SK-N-SH (cell line): ENCODE measurements around the gene NOTCH2. TPM values are rescaled to one million over a fixed set of nuclear protein-coding genes. Genes with fewer than 3 reads are reported as not detected.

Source experiments
- CTCF ChIA-PET: fragments of 300-600, 350-600 bp; formaldehyde crosslinking; extraction: SDS; loops from one replicate; lab custom pipeline; 2021; lab: Yijun Ruan, JAX
- POLR2A ChIA-PET: fragments of 350-600 bp; sonication (Branson Sonifier 250); formaldehyde crosslinking; extraction: SDS; loops from one replicate; lab custom pipeline; 2020; ENCODE audit warnings: antibody characterized with exemption, inconsistent platforms; lab: Yijun Ruan, JAX
- DNase-seq: peaks from one replicate; pipeline ENCODE4 v3.0.0; 2012
- H2AFZ ChIP-seq: fragments of 200-600 bp; sonication (generic); 2 replicates; pipeline ENCODE4 v1.8.1; 2016; ENCODE audit warnings: antibody characterized with exemption, mild to moderate bottlenecking, low read depth
- H3F3A ChIP-seq: fragments of 200-600 bp; sonication (generic); replicated peaks from 2 replicates; pipeline ENCODE3; 2016; ENCODE audit warnings: antibody characterized with exemption, mild to moderate bottlenecking; ENCODE audit not compliant: insufficient read depth
- H3K27ac ChIP-seq, 2 experiments: fragments of 200-500 bp in 1 of 2; fragments of 200-600 bp in 1 of 2; sonication (Bioruptor generic) in 1 of 2; sonication (generic), shearing (Covaris generic) in 1 of 2; 2 replicates each; pipeline versions ENCODE4 v1.5.1 to v1.6.1; 2014 to 2016; ENCODE audit warnings: low read depth in 2 of 2, inconsistent platforms in 1 of 2, low read length in 1 of 2, mild to moderate bottlenecking in 1 of 2, mixed read lengths in 1 of 2
- H3K27me3 ChIP-seq: fragments of 200-600 bp; sonication (generic), shearing (Covaris generic); 2 replicates; pipeline ENCODE4 v1.6.1; 2016; ENCODE audit warnings: mixed run types; ENCODE audit not compliant: insufficient read depth
- H3K36me3 ChIP-seq, 2 experiments: fragments of 200-500 bp in 1 of 2; fragments of 200-600 bp in 1 of 2; sonication (Bioruptor generic) in 1 of 2; sonication (generic) in 1 of 2; replicated peaks in 1 of 2; 2 replicates each; pipeline versions ENCODE3 to v1.5.1; 2014 to 2016; ENCODE audit warnings: low read length in 1 of 2, mild to moderate bottlenecking in 1 of 2; ENCODE audit not compliant: insufficient read depth in 2 of 2, control insufficient read depth in 1 of 2
- H3K4me1 ChIP-seq, 2 experiments: fragments of 200-500 bp in 1 of 2; fragments of 200-600 bp in 1 of 2; sonication (Bioruptor generic) in 1 of 2; sonication (generic), shearing (Covaris generic) in 1 of 2; 2 replicates each; pipeline versions ENCODE4 v1.5.1 to v1.6.1; 2014 to 2016; ENCODE audit warnings: low read depth in 1 of 2, low read length in 1 of 2, mixed run types in 1 of 2; ENCODE audit not compliant: insufficient read depth in 2 of 2, control insufficient read depth in 1 of 2
- H3K4me2 ChIP-seq: fragments of 200-600 bp; sonication (generic), shearing (Covaris generic); 2 replicates; pipeline ENCODE4 v1.6.1; 2017; ENCODE audit warnings: mixed run types
- H3K4me3 ChIP-seq, 2 experiments: fragments of 200-500 bp in 1 of 2; fragments of 200-600 bp in 1 of 2; sonication (Bioruptor generic) in 1 of 2; sonication (generic), shearing (Covaris generic) in 1 of 2; 2 replicates each; pipeline versions ENCODE4 v1.5.1 to v1.8.1; 2014 to 2016; ENCODE audit warnings: low read depth in 2 of 2, inconsistent platforms in 1 of 2, low read length in 1 of 2, mild to moderate bottlenecking in 1 of 2, mixed read lengths in 1 of 2, moderate library complexity in 1 of 2
- H3K79me2 ChIP-seq: fragments of 200-600 bp; sonication (generic); 2 replicates; pipeline ENCODE4 v1.8.1; 2017; ENCODE audit warnings: mild to moderate bottlenecking; ENCODE audit not compliant: insufficient read depth
- H3K9ac ChIP-seq: fragments of 200-600 bp; sonication (generic); 2 replicates; pipeline ENCODE4 v1.6.1; 2017; ENCODE audit warnings: mixed run types
- H3K9me2 ChIP-seq: fragments of 200-600 bp; sonication (generic); 2 replicates; pipeline ENCODE4 v1.6.1; 2017; ENCODE audit warnings: mixed run types
- H3K9me3 ChIP-seq: fragments of 200-600 bp; sonication (generic); 2 replicates; pipeline ENCODE4 v1.6.1; 2017; ENCODE audit warnings: mixed run types, mild to moderate bottlenecking, moderate library complexity
- H4K20me1 ChIP-seq: fragments of 200-600 bp; sonication (generic); 2 replicates; pipeline ENCODE4 v1.6.1; 2017; ENCODE audit warnings: mild to moderate bottlenecking, mixed run types; ENCODE audit not compliant: insufficient read depth
- CHD2 ChIP-seq: fragments of 150-350 bp; IDR thresholded peaks from 2 replicates; pipeline ENCODE4 v1.6.1; 2018; ENCODE audit warnings: low read length; ENCODE audit not compliant: partially characterized antibody
- EZH2phosphoT487 ChIP-seq: fragments of 200-600 bp; sonication (generic); IDR thresholded peaks from 2 replicates; pipeline ENCODE4 v1.6.1; 2017; ENCODE audit warnings: low read depth, mixed run types, mild to moderate bottlenecking, antibody characterized with exemption, moderate library complexity, borderline replicate concordance
- FOXJ3 ChIP-seq: sonication (generic); formaldehyde crosslinking; IDR thresholded peaks from 2 replicates; pipeline ENCODE4 v1.5.1; 2020; ENCODE audit warnings: mild to moderate bottlenecking, missing genetic modification reagents
- GATA2 ChIP-seq: sonication (generic); formaldehyde crosslinking; IDR thresholded peaks from 2 replicates; pipeline ENCODE4 v1.5.0; 2020; ENCODE audit warnings: mild to moderate bottlenecking, missing genetic modification reagents
- MEF2A ChIP-seq: IDR thresholded peaks from 2 replicates; pipeline ENCODE4 v1.4.0; 2012; ENCODE audit warnings: low read depth, borderline replicate concordance
- MXI1 ChIP-seq: IDR thresholded peaks from 2 replicates; pipeline ENCODE4 v1.6.1; 2012; ENCODE audit warnings: mild to moderate bottlenecking, low read depth, low read length, improper control_type of control experiment
- NFIC ChIP-seq: IDR thresholded peaks from 2 replicates; pipeline ENCODE4 v1.4.0; 2012; ENCODE audit warnings: borderline replicate concordance
- NRF1 ChIP-seq: IDR thresholded peaks from 2 replicates; pipeline ENCODE4 v1.6.1; 2012; ENCODE audit warnings: low read depth, mild to moderate bottlenecking, low read length
- RCOR1 ChIP-seq: fragments of 150-350 bp; IDR thresholded peaks from 2 replicates; pipeline ENCODE4 v1.6.1; 2017; ENCODE audit warnings: antibody characterized with exemption, low read length
- SIN3A ChIP-seq: IDR thresholded peaks from 2 replicates; pipeline ENCODE4 v1.6.1; 2012; ENCODE audit warnings: low read depth, mild to moderate bottlenecking, low read length, moderate library complexity, borderline replicate concordance
- TCF12 ChIP-seq: IDR thresholded peaks from 2 replicates; pipeline ENCODE4 v1.4.0; 2012
- TEAD4 ChIP-seq: IDR thresholded peaks from 2 replicates; pipeline ENCODE4 v1.4.0; 2012; ENCODE audit warnings: mild to moderate bottlenecking, borderline replicate concordance; ENCODE audit not compliant: insufficient read depth
- USF2 ChIP-seq: fragments of 150-350 bp; IDR thresholded peaks from 2 replicates; pipeline ENCODE4 v1.6.1; 2017; ENCODE audit warnings: antibody characterized with exemption, low read length, low read depth, borderline replicate concordance
- YY1 ChIP-seq: IDR thresholded peaks from 2 replicates; pipeline ENCODE4 v1.4.0; 2012; ENCODE audit warnings: low read depth, mild to moderate bottlenecking
- WGBS: methylation state at CpG from one replicate; pipeline ENCODE4 v1.1.6; 2017; ENCODE audit warnings: low lambda C conversion rate; 5-methylcytosine and 5-hydroxymethylcytosine counted together
- polyA plus RNA-seq, 3 experiments: library from polyadenylated mRNA; depleted of rRNA; stranded (reverse); fragments of >200 nt; gene quantifications; 2 replicates each; pipeline ENCODE4 v1.2.3, GENCODE V29; 2012
- TF ChIP-seq, protein P1 (sequence below): IDR thresholded peaks from 2 replicates; pipeline ENCODE4; 2012
- TF ChIP-seq, protein P2 (sequence below): IDR thresholded peaks from 2 replicates; pipeline ENCODE4 v1.4.0; 2012; ENCODE audit warnings: low read depth

The NOTCH2 gene
- polyA plus RNA-seq, 1 of the 3 experiments (the other 2 are of a cell fraction): 23.0 TPM

DNA sequence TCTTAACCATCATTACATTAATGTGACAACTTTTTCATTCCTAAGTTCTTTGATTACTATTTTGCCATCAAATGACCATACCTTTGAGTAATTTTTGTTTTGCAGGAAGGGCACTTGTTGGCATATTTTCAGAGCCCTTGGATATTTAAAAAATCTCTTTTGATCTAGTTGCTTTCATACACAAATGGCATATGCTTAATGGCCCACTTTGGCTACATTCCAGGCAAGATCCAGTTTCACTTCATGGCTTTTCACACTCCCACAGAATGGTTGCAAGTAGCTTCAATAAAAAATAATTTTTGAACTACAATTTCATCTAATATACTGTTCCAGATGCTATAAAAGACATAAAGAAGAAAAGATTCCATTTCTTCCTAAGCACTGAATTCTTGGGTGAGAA lies 191.3 kb downstream of the NOTCH2 start:
- TF ChIP-seq TCF12 (no peak), NFIC (no peak)
- TF ChIP-seq, protein P1, sequence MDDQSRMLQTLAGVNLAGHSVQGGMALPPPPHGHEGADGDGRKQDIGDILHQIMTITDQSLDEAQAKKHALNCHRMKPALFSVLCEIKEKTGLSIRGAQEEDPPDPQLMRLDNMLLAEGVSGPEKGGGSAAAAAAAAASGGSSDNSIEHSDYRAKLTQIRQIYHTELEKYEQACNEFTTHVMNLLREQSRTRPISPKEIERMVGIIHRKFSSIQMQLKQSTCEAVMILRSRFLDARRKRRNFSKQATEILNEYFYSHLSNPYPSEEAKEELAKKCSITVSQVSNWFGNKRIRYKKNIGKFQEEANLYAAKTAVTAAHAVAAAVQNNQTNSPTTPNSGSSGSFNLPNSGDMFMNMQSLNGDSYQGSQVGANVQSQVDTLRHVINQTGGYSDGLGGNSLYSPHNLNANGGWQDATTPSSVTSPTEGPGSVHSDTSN: no peak
- TF ChIP-seq, all 33 proteins: peak for 0
- H3K4me1 ChIP-seq: peaks cover 7 to 9% of the 10 kb centered on the region in 2 experiments; a peak in 2 of 4 replicates
- no peaks in the 10 kb centered on the region for H3K36me3 ChIP-seq
- no peak overlapping the region for H2AFZ ChIP-seq
- DNase-seq: no peak
- ChIA-PET CTCF (interaction anchor here (0.8 to 1.4 kb wide), 4 partner anchors 8 to 134 kb away, joined by 3 to 7 read pairs (median 4); no protein-coding TSS in a partner anchor), POLR2A (no interaction called here)
- no peaks in the 10 kb centered on the region for H3K79me2 ChIP-seq
- no peaks in the 10 kb centered on the region for H3K9me2 ChIP-seq
- no peak overlapping the region for H3K9ac ChIP-seq
- H3K27me3 ChIP-seq: no peaks in the 10 kb centered on the region
- H4K20me1 ChIP-seq: no peaks in the 10 kb centered on the region
- H3K9me3 ChIP-seq: no peaks in the 10 kb centered on the region
- peaks cover 7% of the 10 kb centered on the region for H3F3A ChIP-seq
- H3K4me2 ChIP-seq: no peak overlapping the region
- H3K4me3 ChIP-seq: no peak overlapping the region
- no peak overlapping the region for H3K27ac ChIP-seq

GRCh38 chr1:119874186-119874585 lies 195.3 kb downstream of the NOTCH2 start:
- H3K9me3 ChIP-seq: no peaks in the 10 kb centered on the region
- no peaks in the 10 kb centered on the region for H3K36me3 ChIP-seq
- 23% methylated on average over 2 of the region's 2 CpGs for WGBS
- peaks cover 7% of the 10 kb centered on the region for H3F3A ChIP-seq
- CTCF ChIA-PET: interaction anchor here (0.6 to 1.5 kb wide), 2 partner anchors 75 to 94 kb away, joined by 3 read pairs; no protein-coding TSS in a partner anchor
- peak overlapping the region; percentile 15; the same call in 1 of the 2 replicates for H3K4me2 ChIP-seq
- no peak overlapping the region for H3K4me3 ChIP-seq
- no peaks in the 10 kb centered on the region for H4K20me1 ChIP-seq
- H3K27ac ChIP-seq: peak overlapping the region; percentile 21 to 55; a peak in 3 of 4 replicates
- POLR2A ChIA-PET: no interaction called here
- H3K79me2 ChIP-seq: no peaks in the 10 kb centered on the region
- peaks cover 10 to 27% of the 10 kb centered on the region in 2 experiments; a peak in 2 of 4 replicates for H3K4me1 ChIP-seq
- no peak overlapping the region for H3K9ac ChIP-seq
- H3K9me2 ChIP-seq: no peaks in the 10 kb centered on the region
- no peak for DNase-seq
- H2AFZ ChIP-seq: no peak overlapping the region
- no peak for TF ChIP-seq CHD2
- peak; percentile 47 for TF ChIP-seq GATA2 (CRISPR knock-in tag)
- TF ChIP-seq RCOR1: 0 out of 2 replicates have a peak, but pooled peaks have one; percentile 26
- no peaks in the 10 kb centered on the region for H3K27me3 ChIP-seq

GRCh38 chr1:119873135-119874015 lies 196.1 kb downstream of the NOTCH2 start:
- H3K4me2 ChIP-seq: peak overlapping the region; percentile 15; the same call in 1 of the 2 replicates
- no peaks in the 10 kb centered on the region for H3K9me2 ChIP-seq
- WGBS: 62% methylated on average over 4 of the region's 4 CpGs
- H3K36me3 ChIP-seq: no peaks in the 10 kb centered on the region
- no peak overlapping the region for H3K4me3 ChIP-seq
- peak overlapping the region; percentile 21 to 55 for H3K27ac ChIP-seq
- H3K9ac ChIP-seq: no peak overlapping the region
- H4K20me1 ChIP-seq: no peaks in the 10 kb centered on the region
- H3K9me3 ChIP-seq: no peaks in the 10 kb centered on the region
- no peaks in the 10 kb centered on the region for H3K79me2 ChIP-seq
- H3F3A ChIP-seq: peaks cover 7% of the 10 kb centered on the region
- CTCF ChIA-PET: interaction anchor here (0.6 to 1.9 kb wide), 4 partner anchors 11 to 95 kb away, joined by 3 to 9 read pairs (median 4); no protein-coding TSS in a partner anchor
- DNase-seq: no peak
- POLR2A ChIA-PET: no interaction called here
- H3K27me3 ChIP-seq: no peaks in the 10 kb centered on the region
- peaks cover 10 to 27% of the 10 kb centered on the region in 2 experiments; a peak in 2 of 4 replicates for H3K4me1 ChIP-seq
- no peak overlapping the region for H2AFZ ChIP-seq
- TF ChIP-seq GATA2 (CRISPR knock-in tag) (peak; percentile 13; the same call in 1 of the 2 replicates), FOXJ3 (CRISPR knock-in tag) (no peak), USF2 (no peak), MXI1 (no peak), SIN3A (0 out of 2 replicates have a peak, but pooled peaks have one; percentile 39), NFIC (peak; percentile 13; the same call in 1 of the 2 replicates), MEF2A (no peak), TCF12 (peak; percentile 53; the same call in 1 of the 2 replicates), NRF1 (no peak), YY1 (0 out of 2 replicates have a peak, but pooled peaks have one; percentile 25), TEAD4 (no peak), EZH2phosphoT487 (no peak)
- TF ChIP-seq, protein P2, sequence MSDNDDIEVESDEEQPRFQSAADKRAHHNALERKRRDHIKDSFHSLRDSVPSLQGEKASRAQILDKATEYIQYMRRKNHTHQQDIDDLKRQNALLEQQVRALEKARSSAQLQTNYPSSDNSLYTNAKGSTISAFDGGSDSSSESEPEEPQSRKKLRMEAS: 0 out of 2 replicates have a peak, but pooled peaks have one; percentile 23
